HG03460 (cell line): ENCODE data around the gene KIF18A.

ENCODE experiments used
- ATAC-seq: cut with Tn5 transposase; IDR thresholded peaks from one replicate; pipeline ENCODE4 v1.9.1; 2021; ENCODE audit not compliant: unreplicated experiment

The KIF18A gene

DNA sequence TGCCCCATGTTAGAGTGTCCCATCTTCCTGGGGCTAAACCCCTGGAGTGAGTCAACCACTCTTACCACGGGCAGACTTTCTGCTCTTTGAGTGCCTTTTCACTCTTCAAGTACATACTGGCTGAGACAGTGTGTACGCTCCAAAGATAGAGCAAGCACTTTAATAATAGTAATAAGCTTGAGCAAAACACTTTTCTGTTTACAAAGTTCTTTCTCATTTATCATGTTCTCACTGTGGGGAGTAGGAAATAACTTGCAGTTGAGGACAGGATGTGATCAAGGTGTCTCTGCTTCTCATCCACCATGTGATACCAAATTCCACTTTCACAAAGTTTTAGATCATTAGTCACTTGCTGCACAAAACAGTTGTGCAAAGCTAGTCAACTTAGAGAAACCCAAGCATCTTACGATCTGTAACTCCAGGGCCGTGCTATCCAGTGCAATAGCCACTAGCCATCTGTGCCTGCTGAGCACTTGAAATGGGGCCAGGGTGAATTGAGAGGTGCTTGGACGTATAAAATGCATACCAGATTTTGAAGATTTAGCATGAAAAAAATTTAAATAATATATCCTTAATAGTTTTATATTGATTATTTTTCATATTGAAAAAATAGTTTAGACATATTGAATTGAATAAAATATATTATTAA lies 135.3 kb downstream of the KIF18A start:
- no peak for ATAC-seq

DNA sequence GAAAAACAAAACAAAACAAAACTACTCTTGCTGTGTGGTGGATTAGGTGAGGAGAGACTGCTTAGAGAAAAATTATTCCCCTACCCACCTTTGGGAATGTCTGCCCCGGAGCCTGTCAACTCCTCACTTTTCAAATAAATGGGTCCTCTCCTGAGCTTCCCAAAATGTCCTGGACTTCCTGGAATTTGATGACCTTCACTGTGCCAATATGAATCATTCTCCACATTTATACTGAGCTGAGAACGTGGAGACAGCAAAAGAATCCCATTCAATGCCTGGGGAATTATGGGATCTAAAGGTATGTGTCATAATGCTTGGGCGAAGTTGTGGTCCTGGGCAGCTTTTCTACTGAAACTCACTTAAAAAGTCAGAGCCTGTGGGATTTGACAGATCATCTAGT lies 136.8 kb downstream of the KIF18A start:
- ATAC-seq = no peak
